Activated CD8-positive, alpha-beta memory T cell treated with anti-CD3 and anti-CD28 coated beads, Interleukin-2, amount 10 ng/mL, durations not matched to agents 7 days and 5 days (primary cell): ENCODE results near the gene SLC39A11. TPM values are rescaled to one million over a fixed set of nuclear protein-coding genes. Genes with fewer than 3 reads are reported as not detected.
"Not testable (repeated sequence)": the region's sequence is repeated elsewhere in the genome, so short reads cannot be mapped to it uniquely, and the experiment has no call there.

ENCODE experiments used
- ATAC-seq: fragments of 150-1000 bp; cut with Tn5 transposase; one replicate; pipeline ENCODE4 v1.10.0; 2021; ENCODE audit warnings: moderate library complexity
- CTCF ChIA-PET: fragments of 350-600 bp; sonication (Branson Sonifier 250); formaldehyde crosslinking; loops from one replicate; lab custom pipeline; 2021; ENCODE audit warnings: antibody characterized with exemption; lab: Charles Lee
- DNase-seq: peaks from one replicate; pipeline ENCODE4 v3.0.0-alpha.2; 2020
- H3K27ac Mint-ChIP-seq: one replicate; pipeline ENCODE4 v1.8.0; 2021; ENCODE audit warnings: mild to moderate bottlenecking, mixed read lengths
- H3K27me3 Mint-ChIP-seq: one replicate; pipeline ENCODE4 v1.8.0; 2021; ENCODE audit warnings: mixed read lengths
- H3K36me3 Mint-ChIP-seq: one replicate; pipeline ENCODE4 v1.8.0; 2021; ENCODE audit warnings: mild to moderate bottlenecking, mixed read lengths
- H3K4me1 Mint-ChIP-seq: one replicate; pipeline ENCODE4 v1.8.0; 2021; ENCODE audit warnings: mixed read lengths
- H3K4me3 Mint-ChIP-seq: one replicate; pipeline ENCODE4 v1.8.0; 2021; ENCODE audit warnings: mild to moderate bottlenecking, moderate library complexity, mixed read lengths
- H3K9me3 Mint-ChIP-seq: one replicate; pipeline ENCODE4 v1.8.0; 2022; ENCODE audit warnings: low read depth, mixed read lengths
- total RNA-seq, 2 experiments: library from RNA; stranded (reverse); gene quantifications; one replicate each; pipeline ENCODE4 v1.2.3, GENCODE V29; 2021

Gene SLC39A11
- total RNA-seq, 2 experiments from 2014 or later = 16.8 to 25.5 TPM

DNA sequence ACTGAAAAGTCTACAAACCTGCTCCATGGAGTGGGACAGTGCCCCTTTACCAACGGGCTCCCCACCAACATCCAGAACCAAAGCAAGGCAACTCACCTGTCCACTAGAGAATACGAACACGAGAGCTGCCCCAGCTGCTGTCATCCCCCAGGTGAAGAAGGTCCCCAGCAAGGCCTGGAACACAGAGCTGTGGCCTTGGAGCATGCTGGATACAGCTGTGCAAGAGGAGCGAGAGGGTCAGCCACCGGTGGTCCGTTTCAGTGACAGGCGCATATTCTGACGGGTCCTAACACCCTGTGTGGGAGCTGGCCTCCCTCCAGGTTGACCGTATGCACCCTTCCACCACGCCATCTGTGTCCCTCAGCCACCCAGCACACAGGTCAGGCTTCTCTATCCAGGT, 3.9 kb downstream of the SLC39A11 start:
- CTCF ChIA-PET = no interaction called here
- Mint-ChIP-seq H3K4me3 (no peak overlapping the region), H3K9me3 (no peaks in the 10 kb centered on the region), H3K4me1 (peaks cover 14% of the 10 kb centered on the region), H3K36me3 (peaks cover 28% of the 10 kb centered on the region), H3K27me3 (no peaks in the 10 kb centered on the region), H3K27ac (no peak overlapping the region)
- ATAC-seq = no peak
- DNase-seq = no peak

- no peak for ATAC-seq
- no peaks in the 10 kb centered on the region for H3K27me3 Mint-ChIP-seq
- no peak overlapping the region for H3K27ac Mint-ChIP-seq
- H3K4me3 Mint-ChIP-seq = no peak overlapping the region
- peaks cover 56% of the 10 kb centered on the region for H3K36me3 Mint-ChIP-seq
- CTCF ChIA-PET = interaction anchor here (1.0 kb wide), 2 partner anchors 97 to 356 kb away, joined by 3 to 4 read pairs; no protein-coding TSS in a partner anchor
- no peak for DNase-seq
- H3K9me3 Mint-ChIP-seq = peaks cover 3% of the 10 kb centered on the region
- H3K4me1 Mint-ChIP-seq = no peaks in the 10 kb centered on the region
Observed at GRCh38 chr17:73083432-73083831, 9.1 kb downstream of the SLC39A11 start.

- Mint-ChIP-seq H3K9me3 (no peaks in the 10 kb centered on the region), H3K4me1 (no peaks in the 10 kb centered on the region), H3K36me3 (peaks cover 23% of the 10 kb centered on the region), H3K4me3 (no peak overlapping the region), H3K27me3 (no peaks in the 10 kb centered on the region), H3K27ac (no peak overlapping the region)
- DNase-seq (no peak), ATAC-seq (no peak)
- CTCF ChIA-PET = interaction anchor here (0.7 kb wide), 1 partner anchor 18 kb away, joined by 3 read pairs; no protein-coding TSS in a partner anchor
Observed at GRCh38 chr17:73074566-73074965, 17.9 kb downstream of the SLC39A11 start.

DNA sequence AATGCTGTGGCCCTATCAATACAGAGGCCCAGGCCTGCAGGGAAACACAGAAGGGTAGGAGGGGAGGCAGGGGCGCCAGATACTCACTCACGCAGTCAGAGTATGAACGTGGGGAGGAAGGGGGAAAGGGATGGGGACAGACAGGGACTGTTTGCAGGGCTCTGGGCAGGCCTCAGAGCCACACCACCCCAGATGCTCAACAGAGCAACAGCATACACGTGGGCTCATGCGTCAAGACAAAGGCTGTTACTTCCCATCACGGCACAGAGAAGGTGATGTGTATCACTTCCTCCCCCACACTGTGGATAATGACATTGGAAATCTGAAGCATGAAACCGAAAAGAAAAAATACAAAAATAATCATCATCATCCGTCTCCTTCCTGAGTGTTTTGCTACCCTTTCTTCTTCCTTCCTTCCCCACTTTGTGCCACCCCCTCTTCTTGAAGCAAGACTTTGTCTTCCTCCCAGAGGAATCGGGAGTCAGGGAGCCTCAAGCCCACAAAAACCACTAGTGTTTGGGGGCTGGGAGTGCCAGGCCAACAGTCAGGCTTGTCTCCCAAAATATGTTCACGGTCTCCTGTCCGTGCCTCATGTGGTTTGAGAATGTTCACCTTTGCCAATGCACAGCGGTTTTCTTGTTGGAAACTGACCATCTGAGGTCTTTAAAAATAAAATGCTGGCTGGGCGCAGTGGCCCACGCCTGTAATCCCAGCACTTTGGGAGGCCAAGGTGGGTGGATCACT, 20.1 kb downstream of the SLC39A11 start:
- Mint-ChIP-seq H3K36me3 (peaks cover 17% of the 10 kb centered on the region), H3K4me3 (no peak overlapping the region), H3K4me1 (no peaks in the 10 kb centered on the region), H3K9me3 (no peaks in the 10 kb centered on the region), H3K27ac (no peak overlapping the region), H3K27me3 (no peaks in the 10 kb centered on the region)
- ATAC-seq = no peak
- DNase-seq = no peak
- CTCF ChIA-PET = no interaction called here

- H3K4me1 Mint-ChIP-seq = no peaks in the 10 kb centered on the region
- CTCF ChIA-PET = interaction anchor here (1.6 kb wide), 1 partner anchor 20 kb away, joined by 5 read pairs; no protein-coding TSS in a partner anchor
- H3K36me3 Mint-ChIP-seq = peaks cover 18% of the 10 kb centered on the region
- no peak for DNase-seq
- H3K27ac Mint-ChIP-seq = no peak overlapping the region
- ATAC-seq = no peak
- H3K9me3 Mint-ChIP-seq = no peaks in the 10 kb centered on the region
- H3K4me3 Mint-ChIP-seq = no peak overlapping the region
- H3K27me3 Mint-ChIP-seq = no peaks in the 10 kb centered on the region
Observed at GRCh38 chr17:73071066-73071999, 21.2 kb downstream of the SLC39A11 start.

- Mint-ChIP-seq H3K27me3 (no peaks in the 10 kb centered on the region), H3K27ac (no peak overlapping the region), H3K36me3 (peaks cover 18% of the 10 kb centered on the region), H3K9me3 (no peaks in the 10 kb centered on the region), H3K4me3 (no peak overlapping the region), H3K4me1 (no peaks in the 10 kb centered on the region)
- CTCF ChIA-PET = interaction anchor here (0.5 kb wide), 1 partner anchor 115 kb away, joined by 3 read pairs; no protein-coding TSS in a partner anchor
- ATAC-seq = no peak
- no peak for DNase-seq
Observed at GRCh38 chr17:73069841-73070240, 22.6 kb downstream of the SLC39A11 start.

DNA sequence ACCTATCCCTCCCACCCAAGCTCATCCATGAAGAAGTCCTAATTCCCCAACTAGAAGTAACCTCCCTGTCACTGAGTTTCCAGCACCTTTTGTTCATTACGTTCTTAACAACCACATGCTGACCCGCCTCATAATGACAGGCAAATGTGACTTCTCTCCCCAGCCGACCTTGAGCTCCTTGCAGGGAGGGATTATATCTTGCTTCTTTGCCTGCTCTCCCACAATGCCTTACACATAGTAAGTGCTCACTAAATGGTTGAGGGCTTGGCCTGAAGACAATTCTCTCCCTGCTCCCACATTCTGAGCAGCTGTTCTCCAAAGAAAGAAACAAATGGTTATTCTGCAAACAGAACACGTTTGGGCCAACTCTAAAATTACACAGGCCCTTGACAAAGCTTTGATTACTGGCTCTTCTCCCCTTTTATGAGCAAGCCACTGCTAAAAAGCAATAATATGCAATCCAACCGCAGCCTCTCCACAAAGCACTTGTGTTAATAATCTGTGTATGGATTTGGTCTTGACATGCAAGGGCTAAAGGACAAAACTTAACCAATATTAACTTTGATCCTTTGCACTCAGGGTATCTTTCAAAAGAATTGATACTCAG, 23.2 kb downstream of the SLC39A11 start:
- ATAC-seq (no peak), DNase-seq (no peak)
- no peak overlapping the region for H3K4me3 Mint-ChIP-seq
- CTCF ChIA-PET = no interaction called here
- peaks cover 18% of the 10 kb centered on the region for H3K36me3 Mint-ChIP-seq
- no peaks in the 10 kb centered on the region for H3K27me3 Mint-ChIP-seq
- H3K9me3 Mint-ChIP-seq = no peaks in the 10 kb centered on the region
- no peak overlapping the region for H3K27ac Mint-ChIP-seq
- no peaks in the 10 kb centered on the region for H3K4me1 Mint-ChIP-seq

GRCh38 chr17:73068322-73069153, 23.9 kb downstream of the SLC39A11 start:
- H3K4me3 Mint-ChIP-seq = no peak overlapping the region
- CTCF ChIA-PET = no interaction called here
- ATAC-seq (no peak), DNase-seq (no peak)
- H3K9me3 Mint-ChIP-seq = no peaks in the 10 kb centered on the region
- H3K27ac Mint-ChIP-seq = no peak overlapping the region
- H3K4me1 Mint-ChIP-seq = no peaks in the 10 kb centered on the region
- peaks cover 18% of the 10 kb centered on the region for H3K36me3 Mint-ChIP-seq
- H3K27me3 Mint-ChIP-seq = no peaks in the 10 kb centered on the region

GRCh38 chr17:73067699-73068098, 24.8 kb downstream of the SLC39A11 start:
- CTCF ChIA-PET, H3K4me1 Mint-ChIP-seq, H3K4me3 Mint-ChIP-seq, H3K27ac Mint-ChIP-seq, H3K9me3 Mint-ChIP-seq, H3K27me3 Mint-ChIP-seq, DNase-seq, ATAC-seq: not testable (repeated sequence)
- H3K36me3 Mint-ChIP-seq = peaks cover 18% of the 10 kb centered on the region

- ATAC-seq = no peak
- Mint-ChIP-seq H3K4me3 (no peak overlapping the region), H3K27me3 (no peaks in the 10 kb centered on the region), H3K36me3 (peaks cover 14% of the 10 kb centered on the region), H3K9me3 (no peaks in the 10 kb centered on the region), H3K4me1 (no peaks in the 10 kb centered on the region), H3K27ac (no peak overlapping the region)
- DNase-seq = no peak
- CTCF ChIA-PET = no interaction called here
Observed at GRCh38 chr17:73067075-73067474, 25.4 kb downstream of the SLC39A11 start.

DNA sequence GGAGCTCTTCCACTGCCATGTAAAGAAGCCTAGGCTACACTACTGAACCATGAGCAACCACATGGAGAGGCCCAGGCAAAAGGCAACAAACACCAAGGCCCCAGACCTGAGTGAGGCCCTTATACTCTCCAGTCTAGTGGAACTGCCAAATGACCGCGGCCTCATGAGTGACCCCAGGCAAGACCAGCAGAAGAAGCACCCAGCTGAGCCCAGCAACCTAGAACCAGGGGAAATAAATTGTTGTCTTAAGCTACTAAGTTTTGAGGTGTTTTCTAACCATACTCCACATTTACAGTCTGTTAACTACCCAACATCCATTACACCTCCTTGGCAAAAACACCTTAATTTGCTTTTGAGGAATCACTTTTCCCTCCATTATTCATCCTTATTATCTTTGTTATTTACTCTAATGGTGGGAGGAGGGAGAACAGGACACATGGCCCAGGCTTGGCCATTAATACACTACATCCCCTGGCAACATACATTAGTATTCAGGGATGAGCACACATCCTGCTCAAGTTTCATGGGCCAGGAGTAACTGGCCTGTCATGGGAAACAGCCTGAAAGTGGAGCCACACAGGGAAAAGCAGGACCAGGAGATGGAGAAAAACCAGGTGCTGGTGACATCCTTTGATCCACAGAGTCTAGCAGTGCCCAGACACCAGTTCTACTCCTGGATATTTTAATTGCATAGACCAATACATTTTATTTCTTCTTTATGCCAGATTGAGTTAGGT, 26.2 kb downstream of the SLC39A11 start:
- Mint-ChIP-seq H3K27me3 (no peaks in the 10 kb centered on the region), H3K9me3 (no peaks in the 10 kb centered on the region), H3K36me3 (peaks cover 10% of the 10 kb centered on the region), H3K27ac (no peak overlapping the region), H3K4me3 (no peak overlapping the region), H3K4me1 (no peaks in the 10 kb centered on the region)
- CTCF ChIA-PET = no interaction called here
- DNase-seq = no peak
- ATAC-seq = no peak

DNA sequence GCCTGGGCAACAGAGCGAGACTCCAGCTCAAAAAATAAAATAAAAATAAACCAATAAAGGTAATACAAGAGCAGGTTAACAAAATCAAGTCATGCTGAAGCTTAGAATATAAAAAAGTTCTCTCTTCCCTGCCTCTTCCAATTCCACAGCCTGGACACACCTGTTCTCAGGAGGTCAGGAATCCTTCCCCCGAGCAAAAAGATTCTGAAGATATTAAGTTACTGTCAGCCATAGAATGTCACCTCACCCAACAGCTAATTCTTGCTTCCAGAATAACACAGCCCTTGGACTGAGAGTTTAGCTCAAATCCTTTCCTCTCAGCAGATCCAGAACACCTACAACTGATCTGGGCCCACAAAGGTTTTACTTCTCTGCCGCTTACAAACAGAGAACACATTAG, 27.1 kb downstream of the SLC39A11 start:
- H3K4me1 Mint-ChIP-seq = no peaks in the 10 kb centered on the region
- H3K9me3 Mint-ChIP-seq = no peaks in the 10 kb centered on the region
- CTCF ChIA-PET = no interaction called here
- H3K36me3 Mint-ChIP-seq = peaks cover 5% of the 10 kb centered on the region
- no peak overlapping the region for H3K4me3 Mint-ChIP-seq
- ATAC-seq = no peak
- DNase-seq = no peak
- H3K27ac Mint-ChIP-seq = no peak overlapping the region
- no peaks in the 10 kb centered on the region for H3K27me3 Mint-ChIP-seq
